ENCODE data around the gene S1PR5. TPM values are rescaled to one million over a fixed set of nuclear protein-coding genes. Genes with fewer than 3 reads are reported as not detected.
A peak's percentile ranks its signal among the peaks of the same experiment; 100 is the strongest.

S1PR5 gene
- total and polyA plus RNA-seq, 9 of the 15 experiments (the other 6 are each of a cell fraction or from before 2014, with no cell fraction given): 0.03 to 0.54 (median 0.35) TPM; not detected in 4

GRCh38 chr19:10478903-10479384 lies 38.3 kb downstream of the S1PR5 start (continued):
- no peak for TF ChIP-seq ZNF398 (CRISPR knock-in tag; IDR thresholded peaks at IDR 0.05)
- no peak for TF ChIP-seq ZNF436 (CRISPR knock-in tag; IDR thresholded peaks at IDR 0.05)
- TF ChIP-seq BDP1 (IDR thresholded peaks at IDR 0.05; ENCODE audit: insufficient read depth, insufficient read length): no peak
- TF ChIP-seq RCOR1 (IDR thresholded peaks at IDR 0.05; ENCODE audit: borderline replicate concordance in 1 of 2, low read depth in 2 of 2, low read length in 2 of 2): no peak
- no peak for TF ChIP-seq SAP30 (IDR thresholded peaks at IDR 0.05; ENCODE audit: borderline replicate concordance, insufficient read depth, low read depth, low read length, poor library complexity, severe bottlenecking)
- no peak for TF ChIP-seq E2F4 (CRISPR knock-in tag; IDR thresholded peaks at IDR 0.05; ENCODE audit: low read depth)
- TF ChIP-seq FOXK1 (CRISPR knock-in tag; IDR thresholded peaks at IDR 0.05; ENCODE audit: borderline replicate concordance): peak; percentile 62; the same call in 1 of the 2 replicates
- no peak for TF ChIP-seq YBX1 (IDR thresholded peaks at IDR 0.05)
- TF ChIP-seq POLR3G (IDR thresholded peaks at IDR 0.05; ENCODE audit: extremely low read depth, insufficient read length, insufficient replicate concordance): no peak
- no peak for TF ChIP-seq HDAC8 (tag; IDR thresholded peaks at IDR 0.05)
- no peak for TF ChIP-seq KAT8 (IDR thresholded peaks at IDR 0.05; ENCODE audit: low read depth)
- TF ChIP-seq PREB (CRISPR knock-in tag; IDR thresholded peaks at IDR 0.05): no peak
- no peak for TF ChIP-seq NR2F6 (CRISPR knock-in tag; IDR thresholded peaks at IDR 0.05)
- no peak for TF ChIP-seq ETV1 (tag; conservative IDR thresholded peaks at IDR 0.05; ENCODE audit: low read depth)
- TF ChIP-seq ZFPM2 (CRISPR knock-in tag; IDR thresholded peaks at IDR 0.05): no peak
- no peak for TF ChIP-seq NR0B1 (IDR thresholded peaks at IDR 0.05; ENCODE audit: partially characterized antibody)
- 0 out of 2 replicates have a peak, but pooled peaks have one; percentile 44 for TF ChIP-seq FOXP1 (CRISPR knock-in tag; IDR thresholded peaks at IDR 0.05)
- no peak for TF ChIP-seq RFX5 (IDR thresholded peaks at IDR 0.05; ENCODE audit: low read depth, low read length)
- TF ChIP-seq ZNF586 (CRISPR knock-in tag; conservative IDR thresholded peaks at IDR 0.05): no peak
- no peak for TF ChIP-seq HMG20B (CRISPR knock-in tag; IDR thresholded peaks at IDR 0.05)
- TF ChIP-seq POLR2A (conservative IDR thresholded peaks at IDR 0.05): 0 out of 2 replicates have a peak, but pooled peaks have one; percentile 44
- TF ChIP-seq ZNF277 (CRISPR knock-in tag; IDR thresholded peaks at IDR 0.05; ENCODE audit: borderline replicate concordance): no peak
- TF ChIP-seq NEUROD1 (IDR thresholded peaks at IDR 0.05; ENCODE audit: borderline replicate concordance, low read depth, low read length, partially characterized antibody): no peak

Measured in K562 (cell line).